HL-60 (cell line): ENCODE results near the gene ZNF789.

Source experiments
- CTCF ChIP-seq: IDR thresholded peaks from one replicate; pipeline ENCODE4 v1.5.1; 2011; ENCODE audit warnings: low read length, control low read depth, inconsistent platforms; ENCODE audit not compliant: insufficient read depth
- GABPA ChIP-seq: IDR thresholded peaks from 2 replicates; pipeline ENCODE4 v1.6.1; 2012; ENCODE audit warnings: low read depth
- POLR2AphosphoS5 ChIP-seq: IDR thresholded peaks from 2 replicates; pipeline ENCODE4 v1.6.1; 2012; ENCODE audit warnings: low read depth
- REST ChIP-seq: IDR thresholded peaks from 2 replicates; pipeline ENCODE4 v1.6.1; 2012; ENCODE audit warnings: low read depth; ENCODE audit not compliant: insufficient replicate concordance
- SPI1 ChIP-seq: IDR thresholded peaks from 2 replicates; pipeline ENCODE4 v1.6.1; 2012; ENCODE audit warnings: low read depth, mild to moderate bottlenecking, borderline replicate concordance

- no peak; the same call in 1 of the 2 replicates for TF ChIP-seq POLR2AphosphoS5
- TF ChIP-seq CTCF = peak; percentile 54
- no peak for TF ChIP-seq REST
- no peak for TF ChIP-seq GABPA
- TF ChIP-seq SPI1 = no peak
These were observed 13.6 kb upstream of the ZNF789 start for GRCh38 chr7:99459087-99459486.
